Prostate gland (tissue), 2 donors: Measurements from ENCODE around the gene SEZ6. TPM values are rescaled to one million over a fixed set of nuclear protein-coding genes. Genes with fewer than 3 reads are reported as not detected.

Source experiments
- DNase-seq: peaks from one replicate; pipeline ENCODE4 v3.0.0-alpha.2; 2019; ENCODE audit warnings: low spot score
- H3K27ac ChIP-seq, 2 donors: fragments of 200-600 bp; sonication (generic); 2 replicates each; pipeline ENCODE4 v1.5.1; 2017 to 2019
- H3K27me3 ChIP-seq: fragments of 200-600 bp; sonication (generic); replicated peaks from 2 replicates; pipeline ENCODE4 v1.5.1; 2019; ENCODE audit not compliant: insufficient read depth
- H3K36me3 ChIP-seq, 2 donors: fragments of 200-600 bp; sonication (generic); 1 replicate in 1 of 2; 2 replicates in 1 of 2; pipeline versions ENCODE4 v1.5.1 to v1.8.1; 2017 to 2019
- H3K4me1 ChIP-seq: fragments of 200-600 bp; sonication (generic); replicated peaks from 2 replicates; pipeline ENCODE4 v1.5.1; 2019
- H3K4me3 ChIP-seq, 2 donors: fragments of 200-600 bp; sonication (generic); 2 replicates each; pipeline ENCODE4 v1.5.1; 2017 to 2019
- H3K9me3 ChIP-seq: fragments of 200-600 bp; sonication (generic); 2 replicates; pipeline ENCODE4 v1.5.1; 2017
- POLR2A ChIP-seq: fragments of 450-650 bp; IDR thresholded peaks from one replicate; pipeline ENCODE4 v1.6.1; 2016; ENCODE audit warnings: antibody characterized with exemption, mild to moderate bottlenecking
- POLR2AphosphoS5 ChIP-seq: sonication (generic); formaldehyde crosslinking; IDR thresholded peaks from one replicate; pipeline ENCODE4 v1.6.1; 2017; ENCODE audit warnings: antibody characterized with exemption
- WGBS: methylation state at CpG from one replicate; pipeline ENCODE4 v1.1.5; 2018; 5-methylcytosine and 5-hydroxymethylcytosine counted together
- intact Hi-C: fragments of 100-400 bp; cut with DNase I; formaldehyde crosslinking; loops from one replicate; pipeline ENCODE4 v1.14.2; 2022
- total RNA-seq, 2 donors: library from RNA; depleted of rRNA; stranded (reverse); fragments of >200 nt; gene quantifications; one replicate each; pipeline ENCODE4 v1.1.0, GENCODE V29; 2016
- TF ChIP-seq, protein P1 (sequence below), 4 experiments: fragments of 200-600 bp in 2 of 4; fragments of 450-650 bp in 2 of 4; sonication (generic) in 2 of 4; IDR thresholded peaks; 1 replicate in 3 of 4; 2 replicates in 1 of 4; pipeline ENCODE4 v1.5.1; 2016 to 2019; ENCODE audit warnings: antibody characterized with exemption in 4 of 4, mild to moderate bottlenecking in 2 of 4, moderate library complexity in 2 of 4

The SEZ6 gene
- total RNA-seq, 2 donors from 2014 or later: 0.05 to 1.0 TPM

GRCh38 chr17:28926366-28926765 lies 79.5 kb downstream of the SEZ6 start:
- WGBS: 90% methylated on average over 2 of the region's 2 CpGs
- TF ChIP-seq POLR2A (no peak), POLR2AphosphoS5 (no peak)
- TF ChIP-seq, protein P1, sequence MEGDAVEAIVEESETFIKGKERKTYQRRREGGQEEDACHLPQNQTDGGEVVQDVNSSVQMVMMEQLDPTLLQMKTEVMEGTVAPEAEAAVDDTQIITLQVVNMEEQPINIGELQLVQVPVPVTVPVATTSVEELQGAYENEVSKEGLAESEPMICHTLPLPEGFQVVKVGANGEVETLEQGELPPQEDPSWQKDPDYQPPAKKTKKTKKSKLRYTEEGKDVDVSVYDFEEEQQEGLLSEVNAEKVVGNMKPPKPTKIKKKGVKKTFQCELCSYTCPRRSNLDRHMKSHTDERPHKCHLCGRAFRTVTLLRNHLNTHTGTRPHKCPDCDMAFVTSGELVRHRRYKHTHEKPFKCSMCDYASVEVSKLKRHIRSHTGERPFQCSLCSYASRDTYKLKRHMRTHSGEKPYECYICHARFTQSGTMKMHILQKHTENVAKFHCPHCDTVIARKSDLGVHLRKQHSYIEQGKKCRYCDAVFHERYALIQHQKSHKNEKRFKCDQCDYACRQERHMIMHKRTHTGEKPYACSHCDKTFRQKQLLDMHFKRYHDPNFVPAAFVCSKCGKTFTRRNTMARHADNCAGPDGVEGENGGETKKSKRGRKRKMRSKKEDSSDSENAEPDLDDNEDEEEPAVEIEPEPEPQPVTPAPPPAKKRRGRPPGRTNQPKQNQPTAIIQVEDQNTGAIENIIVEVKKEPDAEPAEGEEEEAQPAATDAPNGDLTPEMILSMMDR (IDR thresholded peaks at IDR 0.05): no peak
- H3K36me3 ChIP-seq: no peaks in the 10 kb centered on the region

DNA sequence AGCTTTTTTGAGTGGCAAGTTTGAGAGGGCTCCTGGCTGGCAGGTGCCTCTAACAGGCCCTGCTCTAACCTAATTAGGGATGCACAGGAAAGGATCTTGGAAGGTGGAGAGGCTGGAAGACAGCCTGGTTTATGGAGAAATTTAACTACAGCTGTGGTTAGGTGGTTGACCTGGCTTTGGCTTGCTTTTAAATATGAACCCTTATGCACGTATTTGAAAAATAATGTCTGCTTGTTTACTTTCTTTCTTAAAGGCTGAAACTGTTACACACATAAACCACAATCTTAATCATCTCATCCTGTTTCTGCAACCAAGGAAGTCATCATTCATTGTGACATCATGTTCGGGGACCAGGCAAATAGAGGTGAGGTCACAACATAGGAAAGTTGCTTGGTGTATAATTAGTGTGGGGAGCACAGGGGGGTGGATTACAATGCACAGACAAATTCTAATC lies 79.9 kb downstream of the SEZ6 start:
- H3K4me3 ChIP-seq: no peak overlapping the region
- DNase-seq: no peak
- H3K36me3 ChIP-seq: peaks cover 0 to 3% of the 10 kb centered on the region in 2 donors
- 14% methylated on average over 2 of the region's 2 CpGs for WGBS
- TF ChIP-seq, protein P1 (IDR thresholded peaks at IDR 0.05): no peak
- TF ChIP-seq POLR2A: no peak
- TF ChIP-seq POLR2AphosphoS5: peak; percentile 70
- H3K27ac ChIP-seq: peak overlapping the region; percentile 13 to 29
- H3K27me3 ChIP-seq: no peaks in the 10 kb centered on the region
- H3K9me3 ChIP-seq: no peaks in the 10 kb centered on the region
- no peaks in the 10 kb centered on the region for H3K4me1 ChIP-seq
- intact Hi-C loops: no loop called here

More at GRCh38 chr17:28926366-28926765, 79.5 kb downstream of the SEZ6 start:
- Histone ChIP-seq H3K9me3 (no peaks in the 10 kb centered on the region), H3K27me3 (no peaks in the 10 kb centered on the region), H3K27ac (peak overlapping the region; percentile 12 to 13), H3K4me1 (no peaks in the 10 kb centered on the region), H3K4me3 (no peak overlapping the region)
- DNase-seq: no peak
- intact Hi-C loops: no loop called here

- DNase-seq: no peak
- Histone ChIP-seq H3K27ac (no peak overlapping the region), H3K27me3 (no peaks in the 10 kb centered on the region), H3K4me3 (no peak overlapping the region), H3K9me3 (no peaks in the 10 kb centered on the region), H3K36me3 (peaks cover 0 to 14% of the 10 kb centered on the region in 2 donors), H3K4me1 (no peaks in the 10 kb centered on the region)
- TF ChIP-seq, protein P1 (IDR thresholded peaks at IDR 0.05): no peak
- no peak for TF ChIP-seq POLR2A
- no peak for TF ChIP-seq POLR2AphosphoS5
- intact Hi-C loops: no loop called here
These were observed 85.6 kb downstream of the SEZ6 start for GRCh38 chr17:28920201-28920600.

- DNase-seq: no peak
- 73% methylated on average over 2 of the region's 2 CpGs for whole genome bisulfite sequencing
- Histone ChIP-seq H3K27ac (no peak overlapping the region), H3K4me3 (no peak overlapping the region), H3K9me3 (no peaks in the 10 kb centered on the region), H3K4me1 (no peaks in the 10 kb centered on the region), H3K36me3 (peaks cover 6 to 25% of the 10 kb centered on the region in 2 donors), H3K27me3 (no peaks in the 10 kb centered on the region)
- intact Hi-C loops: loop anchor here (5.0 to 10.0 kb wide), 2 partner anchors 156 to 193 kb away; partner anchors contain the start of genes NEK8 and TLCD1
- TF ChIP-seq POLR2A (no peak), POLR2AphosphoS5 (no peak)
- TF ChIP-seq, protein P1 (IDR thresholded peaks at IDR 0.05): no peak
These were observed 87.5 kb downstream of the SEZ6 start for GRCh38 chr17:28918295-28918694.

- no peaks in the 10 kb centered on the region for H3K4me1 ChIP-seq
- no peak for TF ChIP-seq POLR2A
- TF ChIP-seq, protein P1 (IDR thresholded peaks at IDR 0.05): no peak
- no peak for TF ChIP-seq POLR2AphosphoS5
- no peaks in the 10 kb centered on the region for H3K9me3 ChIP-seq
- H3K27ac ChIP-seq: no peak overlapping the region
- DNase-seq: no peak
- H3K27me3 ChIP-seq: no peaks in the 10 kb centered on the region
- no peak overlapping the region for H3K4me3 ChIP-seq
- intact Hi-C loops: loop anchor here (5.0 to 10.0 kb wide), 2 partner anchors 155 to 193 kb away; partner anchors contain the start of genes NEK8 and TLCD1
- WGBS: 60% methylated on average over 5 of the region's 5 CpGs
- peaks cover 6 to 34% of the 10 kb centered on the region in 2 donors for H3K36me3 ChIP-seq
These were observed 88.4 kb downstream of the SEZ6 start for GRCh38 chr17:28917465-28917864.
